ENCODE results near the gene TOM1L1.
"Not testable (repeated sequence)": the region's sequence is repeated elsewhere in the genome, so short reads cannot be mapped to it uniquely, and the experiment has no call there.

TOM1L1 gene

DNA sequence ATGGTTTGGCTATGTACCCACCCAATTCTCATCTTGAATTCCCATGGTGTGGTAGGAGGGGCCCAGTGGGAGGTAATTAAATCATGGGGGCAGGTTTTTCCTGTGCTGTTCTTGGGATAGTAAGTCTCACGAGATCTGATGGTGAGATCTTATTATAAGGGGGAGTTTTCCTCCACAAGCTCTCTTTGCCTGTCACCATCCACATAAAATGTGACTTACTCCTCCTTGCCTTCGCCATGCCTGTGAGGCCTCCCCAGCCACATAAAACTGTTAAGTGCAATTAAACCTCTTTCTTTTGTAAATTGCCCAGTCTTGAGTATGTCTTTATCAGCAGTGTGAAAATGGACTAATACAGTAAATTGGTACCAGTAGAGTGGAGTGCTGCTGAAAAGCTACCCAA, 24.7 kb upstream of the TOM1L1 start:
- not testable (repeated sequence) for H3K27me3 ChIP-seq (ENCODE audit: control insufficient read depth in 2 of 2, insufficient read depth in 2 of 2, low read length in 2 of 2); H3K4me3 ChIP-seq (ENCODE audit: low read length in 2 of 2)

DNA sequence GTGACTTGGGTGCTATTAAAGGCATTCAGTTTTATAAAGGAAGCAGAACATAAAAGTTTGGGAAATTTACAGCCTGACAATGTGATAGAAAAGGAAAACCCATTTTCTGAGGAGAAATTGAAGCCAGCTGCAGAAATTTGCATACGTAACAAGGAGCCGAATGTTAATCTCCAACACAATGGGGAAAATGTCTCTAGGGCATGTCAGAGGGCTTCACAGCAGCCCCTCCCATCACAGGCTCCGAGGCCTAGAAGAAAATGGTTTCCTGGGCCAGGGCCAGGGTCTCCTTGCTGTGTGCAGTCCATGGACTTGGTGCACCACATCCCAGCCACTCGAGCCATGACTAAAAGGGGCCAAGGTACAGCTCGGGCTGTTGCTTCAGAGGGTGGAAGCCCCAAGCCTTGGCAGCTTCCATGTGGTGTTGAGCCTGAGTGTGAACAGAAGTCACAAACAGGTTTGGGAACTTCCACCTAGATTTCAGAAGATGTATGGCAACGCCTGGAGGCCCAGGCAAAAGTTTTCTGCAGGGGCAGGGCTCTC, 23.9 kb upstream of the TOM1L1 start:
- H3K4me1 ChIP-seq (ENCODE audit: control insufficient read depth in 2 of 2, insufficient read depth in 2 of 2, low read length in 2 of 2), result no peaks in the 10 kb centered on the region

More for the DNA sequence above, 24.7 kb upstream of the TOM1L1 start:
- not testable (repeated sequence) for H3K36me3 ChIP-seq (ENCODE audit: control insufficient read depth in 2 of 2, insufficient read depth in 2 of 2, low read length in 2 of 2); H3K4me1 ChIP-seq (ENCODE audit: control insufficient read depth in 2 of 2, insufficient read depth in 2 of 2, low read length in 2 of 2); H3K9me3 ChIP-seq (ENCODE audit: control insufficient read depth in 2 of 2, low read length in 2 of 2); H3K27ac ChIP-seq (ENCODE audit: low read depth in 2 of 2, low read length in 2 of 2); H3K9ac ChIP-seq (ENCODE audit: low read depth in 1 of 2, low read length in 2 of 2)

DNA sequence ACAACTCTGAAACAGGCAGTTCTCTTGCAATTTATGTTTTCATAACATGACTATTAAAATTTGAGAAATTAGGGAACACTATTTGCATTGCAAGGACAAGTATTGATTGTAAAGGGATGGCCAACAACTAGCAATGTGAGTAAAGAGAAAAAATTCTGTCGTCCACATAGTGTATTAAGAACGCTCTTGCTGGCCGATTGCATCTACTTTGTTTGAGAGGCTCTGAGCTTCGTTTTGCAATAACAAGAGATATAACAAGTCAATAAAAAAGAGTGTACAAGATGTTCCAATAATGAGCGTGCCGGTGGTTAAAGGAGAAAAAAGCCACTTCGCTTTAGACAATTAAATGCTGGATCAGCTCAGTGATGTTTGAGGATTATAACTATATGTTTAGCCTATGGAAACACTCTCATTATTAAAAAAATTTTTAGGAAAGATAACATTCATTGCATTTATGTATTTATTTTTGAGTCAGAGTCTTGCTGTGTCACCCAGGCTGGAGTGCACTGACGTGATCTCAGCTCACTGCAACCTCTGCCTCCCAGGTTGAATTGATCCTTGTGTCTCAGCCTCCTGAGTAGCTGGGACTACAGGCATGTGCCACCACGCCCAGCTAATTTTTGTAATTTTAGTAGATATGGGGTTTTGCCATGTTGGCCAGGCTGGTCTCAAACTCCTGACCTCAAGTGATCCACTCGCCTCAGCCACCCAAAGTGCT, 19.2 kb upstream of the TOM1L1 start:
- no peaks in the 10 kb centered on the region for H3K36me3 ChIP-seq (ENCODE audit: control insufficient read depth in 2 of 2, insufficient read depth in 2 of 2, low read length in 2 of 2)
- H3K4me1 ChIP-seq (ENCODE audit: control insufficient read depth in 2 of 2, insufficient read depth in 2 of 2, low read length in 2 of 2), result no peaks in the 10 kb centered on the region
- no peak overlapping the region for H3K27ac ChIP-seq (ENCODE audit: low read depth in 2 of 2, low read length in 2 of 2)

More for the DNA sequence above, 23.9 kb upstream of the TOM1L1 start:
- Histone ChIP-seq H3K9me3 (ENCODE audit: control insufficient read depth in 2 of 2, low read length in 2 of 2) (no peaks in the 10 kb centered on the region), H3K27me3 (ENCODE audit: control insufficient read depth in 2 of 2, insufficient read depth in 2 of 2, low read length in 2 of 2) (no peaks in the 10 kb centered on the region), H3K36me3 (ENCODE audit: control insufficient read depth in 2 of 2, insufficient read depth in 2 of 2, low read length in 2 of 2) (no peaks in the 10 kb centered on the region), H3K4me3 (ENCODE audit: low read length in 2 of 2) (no peak overlapping the region), H3K27ac (ENCODE audit: low read depth in 2 of 2, low read length in 2 of 2) (no peak overlapping the region), H3K9ac (ENCODE audit: low read depth in 1 of 2, low read length in 2 of 2) (no peak overlapping the region)

DNA sequence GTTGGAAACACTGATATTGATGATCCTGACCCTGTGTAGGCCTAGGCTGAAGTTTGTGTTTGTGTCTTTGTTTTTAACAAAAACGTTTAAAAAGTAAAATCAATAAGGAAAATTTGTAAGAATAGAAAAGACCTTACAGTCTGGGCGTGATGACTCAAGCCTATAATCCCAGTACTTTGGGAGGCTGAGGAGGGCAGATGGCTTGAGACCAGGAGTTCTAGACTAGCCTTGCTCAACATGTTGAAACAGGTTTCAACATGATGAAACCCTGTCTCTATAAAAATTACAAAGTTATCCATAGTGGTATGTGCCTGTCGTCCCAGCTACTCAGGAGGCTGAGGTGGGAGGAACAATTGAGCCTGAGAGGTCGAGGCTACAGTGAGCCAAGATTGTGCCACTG, 18.3 kb upstream of the TOM1L1 start:
- Histone ChIP-seq H3K4me3 (ENCODE audit: low read length in 2 of 2) (no peak overlapping the region), H3K9ac (ENCODE audit: low read depth in 1 of 2, low read length in 2 of 2) (no peak overlapping the region), H3K27me3 (ENCODE audit: control insufficient read depth in 2 of 2, insufficient read depth in 2 of 2, low read length in 2 of 2) (no peaks in the 10 kb centered on the region), H3K27ac (ENCODE audit: low read depth in 2 of 2, low read length in 2 of 2) (no peak overlapping the region), H3K9me3 (ENCODE audit: control insufficient read depth in 2 of 2, low read length in 2 of 2) (no peaks in the 10 kb centered on the region), H3K36me3 (ENCODE audit: control insufficient read depth in 2 of 2, insufficient read depth in 2 of 2, low read length in 2 of 2) (no peaks in the 10 kb centered on the region), H3K4me1 (ENCODE audit: control insufficient read depth in 2 of 2, insufficient read depth in 2 of 2, low read length in 2 of 2) (no peaks in the 10 kb centered on the region)

More for the DNA sequence above, 19.2 kb upstream of the TOM1L1 start:
- H3K27me3 ChIP-seq (ENCODE audit: control insufficient read depth in 2 of 2, insufficient read depth in 2 of 2, low read length in 2 of 2), result no peaks in the 10 kb centered on the region
- no peaks in the 10 kb centered on the region for H3K9me3 ChIP-seq (ENCODE audit: control insufficient read depth in 2 of 2, low read length in 2 of 2)
- H3K4me3 ChIP-seq (ENCODE audit: low read length in 2 of 2), result no peak overlapping the region
- no peak overlapping the region for H3K9ac ChIP-seq (ENCODE audit: low read depth in 1 of 2, low read length in 2 of 2)

DNA sequence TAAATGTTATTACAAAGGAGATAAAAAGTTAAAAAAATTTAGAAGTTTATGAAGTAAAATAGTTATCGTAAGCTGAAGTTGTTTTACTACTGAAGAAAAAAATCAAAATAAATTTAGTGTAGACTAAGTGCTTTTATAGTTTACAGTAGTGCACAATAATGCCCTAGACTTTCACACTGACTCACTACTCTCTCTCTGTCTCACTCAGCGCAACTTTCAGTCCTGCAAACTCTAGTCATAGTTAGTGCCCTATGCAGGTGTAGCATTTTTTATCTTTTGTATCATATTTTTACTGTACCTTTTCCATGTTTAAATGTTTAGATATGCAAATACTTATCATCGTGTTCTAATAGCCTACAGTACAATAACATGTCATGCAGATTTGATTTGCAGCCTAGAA, 17.7 kb upstream of the TOM1L1 start:
- no peak overlapping the region for H3K27ac ChIP-seq (ENCODE audit: low read depth in 2 of 2, low read length in 2 of 2)
- H3K27me3 ChIP-seq (ENCODE audit: control insufficient read depth in 2 of 2, insufficient read depth in 2 of 2, low read length in 2 of 2), result no peaks in the 10 kb centered on the region
- H3K4me1 ChIP-seq (ENCODE audit: control insufficient read depth in 2 of 2, insufficient read depth in 2 of 2, low read length in 2 of 2), result no peaks in the 10 kb centered on the region
- H3K9me3 ChIP-seq (ENCODE audit: control insufficient read depth in 2 of 2, low read length in 2 of 2), result no peaks in the 10 kb centered on the region
- no peaks in the 10 kb centered on the region for H3K36me3 ChIP-seq (ENCODE audit: control insufficient read depth in 2 of 2, insufficient read depth in 2 of 2, low read length in 2 of 2)
- H3K9ac ChIP-seq (ENCODE audit: low read depth in 1 of 2, low read length in 2 of 2), result no peak overlapping the region
- no peak overlapping the region for H3K4me3 ChIP-seq (ENCODE audit: low read length in 2 of 2)

DNA sequence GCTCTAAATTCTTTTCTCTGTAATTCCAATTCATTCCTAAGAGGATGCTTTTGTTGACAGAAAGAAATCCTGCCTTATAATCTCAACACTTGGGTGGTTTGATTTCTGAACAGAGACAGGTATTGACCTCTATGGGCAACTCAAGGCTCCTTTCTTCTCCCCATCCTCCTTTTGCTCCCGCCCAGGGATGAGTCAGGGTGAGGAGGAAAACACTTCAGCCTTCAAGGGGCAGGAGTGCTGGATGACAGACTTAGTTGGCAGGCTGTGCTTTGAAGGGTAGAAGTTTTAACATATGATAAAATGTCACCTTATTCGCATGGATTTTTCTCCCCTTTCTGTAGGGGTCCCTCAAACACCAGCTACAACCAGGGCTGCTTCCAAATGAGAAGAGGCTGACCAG, 16.7 kb upstream of the TOM1L1 start:
- Histone ChIP-seq H3K4me1 (ENCODE audit: control insufficient read depth in 2 of 2, insufficient read depth in 2 of 2, low read length in 2 of 2) (no peaks in the 10 kb centered on the region), H3K27me3 (ENCODE audit: control insufficient read depth in 2 of 2, insufficient read depth in 2 of 2, low read length in 2 of 2) (no peaks in the 10 kb centered on the region), H3K27ac (ENCODE audit: low read depth in 2 of 2, low read length in 2 of 2) (no peak overlapping the region), H3K4me3 (ENCODE audit: low read length in 2 of 2) (no peak overlapping the region), H3K36me3 (ENCODE audit: control insufficient read depth in 2 of 2, insufficient read depth in 2 of 2, low read length in 2 of 2) (no peaks in the 10 kb centered on the region), H3K9me3 (ENCODE audit: control insufficient read depth in 2 of 2, low read length in 2 of 2) (no peaks in the 10 kb centered on the region), H3K9ac (ENCODE audit: low read depth in 1 of 2, low read length in 2 of 2) (no peak overlapping the region)

DNA sequence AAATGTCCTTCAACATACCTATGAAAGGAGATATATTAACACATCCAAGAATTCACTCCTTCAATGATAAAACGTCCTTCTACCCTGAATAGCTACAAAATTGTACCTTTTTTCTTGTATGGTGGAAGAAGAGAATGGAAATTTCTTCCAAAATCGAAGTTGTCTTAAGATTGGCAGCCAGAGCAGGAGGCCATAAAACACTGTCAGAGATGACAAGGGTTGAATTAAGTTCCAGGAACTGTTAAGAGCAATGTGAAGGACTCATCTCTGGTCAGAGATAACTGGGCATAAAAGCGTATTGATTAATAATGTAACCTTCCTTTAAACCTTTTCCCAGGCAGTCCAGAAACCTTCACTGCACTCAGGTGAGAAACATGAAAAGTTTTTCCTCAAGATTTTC, 12.9 kb upstream of the TOM1L1 start:
- H3K36me3 ChIP-seq (ENCODE audit: control insufficient read depth in 2 of 2, insufficient read depth in 2 of 2, low read length in 2 of 2), result no peaks in the 10 kb centered on the region
- no peaks in the 10 kb centered on the region for H3K9me3 ChIP-seq (ENCODE audit: control insufficient read depth in 2 of 2, low read length in 2 of 2)
- no peak overlapping the region for H3K9ac ChIP-seq (ENCODE audit: low read depth in 1 of 2, low read length in 2 of 2)
- no peaks in the 10 kb centered on the region for H3K27me3 ChIP-seq (ENCODE audit: control insufficient read depth in 2 of 2, insufficient read depth in 2 of 2, low read length in 2 of 2)
- H3K27ac ChIP-seq (ENCODE audit: low read depth in 2 of 2, low read length in 2 of 2), result no peak overlapping the region
- H3K4me3 ChIP-seq (ENCODE audit: low read length in 2 of 2), result no peak overlapping the region
- H3K4me1 ChIP-seq (ENCODE audit: control insufficient read depth in 2 of 2, insufficient read depth in 2 of 2, low read length in 2 of 2), result no peaks in the 10 kb centered on the region

DNA sequence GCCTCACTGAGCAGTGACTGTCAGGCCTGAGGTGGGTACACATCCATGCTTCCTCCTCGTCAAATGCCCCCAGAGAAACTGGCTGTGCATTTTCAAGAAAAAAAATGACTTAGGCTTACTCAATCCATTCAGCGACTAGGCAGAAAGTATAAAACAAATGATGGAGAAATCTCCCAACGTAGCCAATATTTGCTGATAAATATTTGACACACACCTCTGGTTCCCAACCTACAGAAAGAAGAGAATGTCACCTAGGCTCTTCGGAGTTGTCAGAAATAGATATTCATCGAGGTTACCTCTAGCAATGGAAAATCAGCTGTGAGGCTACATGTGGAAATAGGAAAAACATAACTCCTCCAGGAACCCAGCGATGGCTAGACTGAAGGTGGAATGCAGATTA, 12.4 kb upstream of the TOM1L1 start:
- Histone ChIP-seq H3K36me3 (ENCODE audit: control insufficient read depth in 2 of 2, insufficient read depth in 2 of 2, low read length in 2 of 2) (no peaks in the 10 kb centered on the region), H3K9me3 (ENCODE audit: control insufficient read depth in 2 of 2, low read length in 2 of 2) (no peaks in the 10 kb centered on the region), H3K4me1 (ENCODE audit: control insufficient read depth in 2 of 2, insufficient read depth in 2 of 2, low read length in 2 of 2) (no peaks in the 10 kb centered on the region), H3K27me3 (ENCODE audit: control insufficient read depth in 2 of 2, insufficient read depth in 2 of 2, low read length in 2 of 2) (no peaks in the 10 kb centered on the region), H3K4me3 (ENCODE audit: low read length in 2 of 2) (no peak overlapping the region), H3K9ac (ENCODE audit: low read depth in 1 of 2, low read length in 2 of 2) (no peak overlapping the region), H3K27ac (ENCODE audit: low read depth in 2 of 2, low read length in 2 of 2) (no peak overlapping the region)

DNA sequence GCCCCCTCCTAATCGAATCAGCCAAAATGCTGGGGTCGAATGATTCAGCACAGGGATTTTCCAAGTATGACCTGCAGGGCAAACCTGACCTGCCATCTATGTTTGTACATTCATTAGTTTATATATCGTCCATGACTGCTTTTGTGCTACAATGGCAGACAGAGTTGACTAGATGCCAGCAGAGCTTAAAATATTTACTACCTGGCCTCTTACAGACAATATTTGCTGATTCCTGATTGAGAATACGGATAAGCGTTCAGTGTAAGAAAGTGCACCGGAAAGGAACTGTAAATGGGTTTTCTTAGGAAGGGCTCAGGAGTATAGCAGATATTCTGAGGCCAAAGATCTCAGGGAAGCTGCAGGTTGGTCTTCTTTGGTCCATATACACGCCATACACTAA, 11.7 kb upstream of the TOM1L1 start:
- Histone ChIP-seq H3K9me3 (ENCODE audit: control insufficient read depth in 2 of 2, low read length in 2 of 2) (no peaks in the 10 kb centered on the region), H3K27me3 (ENCODE audit: control insufficient read depth in 2 of 2, insufficient read depth in 2 of 2, low read length in 2 of 2) (no peaks in the 10 kb centered on the region), H3K9ac (ENCODE audit: low read depth in 1 of 2, low read length in 2 of 2) (no peak overlapping the region)

DNA sequence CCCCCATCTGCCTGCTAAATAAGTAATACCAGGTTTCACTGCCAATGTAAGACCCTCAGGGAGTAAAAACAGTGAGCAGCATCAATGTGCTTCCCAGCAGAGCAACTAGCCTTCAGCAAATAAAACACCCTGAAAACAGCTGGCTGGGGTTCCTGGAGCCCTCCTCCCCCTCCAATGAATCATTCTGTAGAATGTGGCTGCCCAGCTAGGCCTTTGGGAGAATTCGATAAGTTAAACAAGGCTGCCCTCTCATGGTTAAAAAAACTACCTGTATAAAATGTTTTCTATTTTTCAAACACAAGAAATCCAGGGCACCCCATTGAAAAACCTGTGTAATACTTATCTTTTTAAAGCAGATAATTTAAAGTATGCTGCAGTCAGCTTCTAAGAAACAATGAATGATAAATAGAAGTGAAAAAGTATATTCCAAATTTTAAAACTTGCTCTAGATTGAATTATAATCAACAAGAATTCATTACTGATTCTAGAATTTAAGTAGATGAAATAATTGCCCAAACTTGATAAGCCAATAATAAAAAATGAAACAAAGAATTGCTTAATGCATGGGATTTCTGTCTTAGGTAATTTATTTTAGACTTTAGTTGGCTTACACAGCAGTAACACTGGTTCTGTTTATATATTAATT, 9.4 kb upstream of the TOM1L1 start:
- H3K9me3 ChIP-seq (ENCODE audit: control insufficient read depth in 2 of 2, low read length in 2 of 2), result no peaks in the 10 kb centered on the region
- no peak overlapping the region for H3K4me3 ChIP-seq (ENCODE audit: low read length in 2 of 2)
- no peaks in the 10 kb centered on the region for H3K36me3 ChIP-seq (ENCODE audit: control insufficient read depth in 2 of 2, insufficient read depth in 2 of 2, low read length in 2 of 2)
- H3K9ac ChIP-seq (ENCODE audit: low read depth in 1 of 2, low read length in 2 of 2), result no peak overlapping the region
- no peaks in the 10 kb centered on the region for H3K27me3 ChIP-seq (ENCODE audit: control insufficient read depth in 2 of 2, insufficient read depth in 2 of 2, low read length in 2 of 2)
- no peaks in the 10 kb centered on the region for H3K4me1 ChIP-seq (ENCODE audit: control insufficient read depth in 2 of 2, insufficient read depth in 2 of 2, low read length in 2 of 2)
- H3K27ac ChIP-seq (ENCODE audit: low read depth in 2 of 2, low read length in 2 of 2), result no peak overlapping the region

More for the DNA sequence above, 11.7 kb upstream of the TOM1L1 start:
- H3K27ac ChIP-seq (ENCODE audit: low read depth in 2 of 2, low read length in 2 of 2), result no peak overlapping the region
- no peaks in the 10 kb centered on the region for H3K4me1 ChIP-seq (ENCODE audit: control insufficient read depth in 2 of 2, insufficient read depth in 2 of 2, low read length in 2 of 2)
- no peaks in the 10 kb centered on the region for H3K36me3 ChIP-seq (ENCODE audit: control insufficient read depth in 2 of 2, insufficient read depth in 2 of 2, low read length in 2 of 2)
- no peak overlapping the region for H3K4me3 ChIP-seq (ENCODE audit: low read length in 2 of 2)

Measured in mucosa of rectum (tissue), 2 donors.